Chondrocyte (in vitro differentiated cells): ENCODE data around the gene SERPINB13. TPM values are rescaled to one million over a fixed set of nuclear protein-coding genes. Genes with fewer than 3 reads are reported as not detected.

Experiments used
- DNase-seq: peaks from one replicate; pipeline ENCODE4 v3.0.0; 2021; ENCODE audit warnings: mixed read lengths, low spot score
- H3K27ac Mint-ChIP-seq: one replicate; pipeline ENCODE4 v1.8.0; 2021; ENCODE audit warnings: mild to moderate bottlenecking, moderate library complexity, mixed read lengths; ENCODE audit not compliant: unreplicated experiment
- H3K27me3 Mint-ChIP-seq: 2 replicates; pipeline ENCODE4 v1.8.0; 2021; ENCODE audit warnings: low read depth, mixed read lengths
- H3K36me3 Mint-ChIP-seq: 2 replicates; pipeline ENCODE4 v1.8.0; 2021; ENCODE audit warnings: low read depth, mixed read lengths
- H3K4me1 Mint-ChIP-seq: 2 replicates; pipeline ENCODE4 v1.8.0; 2021; ENCODE audit warnings: low read depth, mild to moderate bottlenecking, mixed read lengths
- H3K4me3 Mint-ChIP-seq: one replicate; pipeline ENCODE4 v1.8.0; 2021; ENCODE audit warnings: mild to moderate bottlenecking, moderate library complexity, mixed read lengths; ENCODE audit not compliant: unreplicated experiment
- H3K9me3 Mint-ChIP-seq: 2 replicates; pipeline ENCODE4 v1.8.0; 2021; ENCODE audit warnings: low read depth, mixed read lengths
- total RNA-seq: library from RNA; stranded (reverse); gene quantifications from 3 replicates; pipeline ENCODE4 v1.2.1, GENCODE V29; 2021
- TF ChIP-seq, protein P1 (sequence below): fragments of 200-600 bp; sonication (generic); IDR thresholded peaks from 2 replicates; pipeline ENCODE4 v1.5.0; 2021; ENCODE audit warnings: antibody characterized with exemption, mild to moderate bottlenecking, moderate library complexity

The SERPINB13 gene
- total RNA-seq, 1 donor from 2014 or later = not detected

DNA sequence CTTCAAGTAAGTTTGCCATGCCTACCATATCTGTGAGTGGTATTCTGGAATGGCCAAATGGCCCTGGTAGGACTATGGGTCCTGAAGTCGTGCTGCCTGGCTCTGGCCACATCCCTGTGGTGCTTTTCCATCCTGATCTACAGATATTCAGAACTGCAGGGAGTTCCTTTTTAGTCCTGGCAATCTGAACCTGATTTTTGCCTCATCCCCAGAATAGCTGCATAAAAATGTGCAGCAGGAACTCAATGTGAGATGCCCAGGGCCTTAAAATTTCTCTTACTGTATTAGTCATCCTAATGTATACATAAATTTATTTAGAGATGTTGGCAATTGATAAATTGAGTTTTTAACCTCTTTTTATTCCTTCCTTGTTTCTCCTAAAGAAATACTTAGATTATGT is 5.3 kb downstream of the SERPINB13 start:
- H3K36me3 Mint-ChIP-seq = peaks cover 2% of the 10 kb centered on the region
- peaks cover 15% of the 10 kb centered on the region for H3K27me3 Mint-ChIP-seq
- no peak overlapping the region for H3K4me3 Mint-ChIP-seq
- no peaks in the 10 kb centered on the region for H3K9me3 Mint-ChIP-seq
- TF ChIP-seq, protein P1, sequence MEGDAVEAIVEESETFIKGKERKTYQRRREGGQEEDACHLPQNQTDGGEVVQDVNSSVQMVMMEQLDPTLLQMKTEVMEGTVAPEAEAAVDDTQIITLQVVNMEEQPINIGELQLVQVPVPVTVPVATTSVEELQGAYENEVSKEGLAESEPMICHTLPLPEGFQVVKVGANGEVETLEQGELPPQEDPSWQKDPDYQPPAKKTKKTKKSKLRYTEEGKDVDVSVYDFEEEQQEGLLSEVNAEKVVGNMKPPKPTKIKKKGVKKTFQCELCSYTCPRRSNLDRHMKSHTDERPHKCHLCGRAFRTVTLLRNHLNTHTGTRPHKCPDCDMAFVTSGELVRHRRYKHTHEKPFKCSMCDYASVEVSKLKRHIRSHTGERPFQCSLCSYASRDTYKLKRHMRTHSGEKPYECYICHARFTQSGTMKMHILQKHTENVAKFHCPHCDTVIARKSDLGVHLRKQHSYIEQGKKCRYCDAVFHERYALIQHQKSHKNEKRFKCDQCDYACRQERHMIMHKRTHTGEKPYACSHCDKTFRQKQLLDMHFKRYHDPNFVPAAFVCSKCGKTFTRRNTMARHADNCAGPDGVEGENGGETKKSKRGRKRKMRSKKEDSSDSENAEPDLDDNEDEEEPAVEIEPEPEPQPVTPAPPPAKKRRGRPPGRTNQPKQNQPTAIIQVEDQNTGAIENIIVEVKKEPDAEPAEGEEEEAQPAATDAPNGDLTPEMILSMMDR = no peak
- H3K4me1 Mint-ChIP-seq = no peaks in the 10 kb centered on the region
- no peak overlapping the region for H3K27ac Mint-ChIP-seq
- DNase-seq = no peak

DNA sequence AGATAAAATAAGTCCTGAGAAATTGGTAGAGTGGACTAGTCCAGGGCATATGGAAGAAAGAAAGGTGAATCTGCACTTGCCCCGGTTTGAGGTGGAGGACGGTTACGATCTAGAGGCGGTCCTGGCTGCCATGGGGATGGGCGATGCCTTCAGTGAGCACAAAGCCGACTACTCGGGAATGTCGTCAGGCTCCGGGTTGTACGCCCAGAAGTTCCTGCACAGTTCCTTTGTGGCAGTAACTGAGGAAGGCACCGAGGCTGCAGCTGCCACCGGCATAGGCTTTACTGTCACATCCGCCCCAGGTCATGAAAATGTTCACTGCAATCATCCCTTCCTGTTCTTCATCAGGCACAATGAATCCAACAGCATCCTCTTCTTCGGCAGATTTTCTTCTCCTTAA is 9.8 kb downstream of the SERPINB13 start:
- TF ChIP-seq, protein P1 = no peak
- no peaks in the 10 kb centered on the region for H3K9me3 Mint-ChIP-seq
- no peak overlapping the region for H3K4me3 Mint-ChIP-seq
- no peak for DNase-seq
- no peak overlapping the region for H3K27ac Mint-ChIP-seq
- H3K36me3 Mint-ChIP-seq = no peaks in the 10 kb centered on the region
- no peaks in the 10 kb centered on the region for H3K4me1 Mint-ChIP-seq
- peaks cover 16% of the 10 kb centered on the region for H3K27me3 Mint-ChIP-seq

DNA sequence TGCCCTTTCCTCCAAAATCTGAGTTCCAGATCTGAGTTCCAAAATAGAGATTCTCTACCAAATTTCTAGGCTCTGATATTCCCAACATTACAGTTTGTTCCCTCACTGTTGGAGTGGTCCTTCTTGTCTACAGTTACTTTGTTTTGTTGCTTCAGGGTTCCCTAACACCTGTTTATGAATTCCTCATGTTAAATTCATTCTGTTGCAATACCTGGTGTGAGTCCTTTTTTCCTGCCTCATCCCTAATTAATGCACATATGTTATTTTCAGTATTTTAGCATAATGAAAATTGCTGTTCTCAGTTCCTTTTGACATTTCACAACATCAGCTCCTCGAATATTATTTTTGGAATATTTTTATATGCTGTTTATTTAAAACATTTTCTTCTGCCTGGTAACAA is 16.2 kb downstream of the SERPINB13 start:
- H3K4me3 Mint-ChIP-seq = no peak overlapping the region
- no peaks in the 10 kb centered on the region for H3K36me3 Mint-ChIP-seq
- H3K27me3 Mint-ChIP-seq = peaks cover 23% of the 10 kb centered on the region
- DNase-seq = no peak
- TF ChIP-seq, protein P1 = no peak
- H3K27ac Mint-ChIP-seq = no peak overlapping the region
- H3K4me1 Mint-ChIP-seq = no peaks in the 10 kb centered on the region
- no peaks in the 10 kb centered on the region for H3K9me3 Mint-ChIP-seq

DNA sequence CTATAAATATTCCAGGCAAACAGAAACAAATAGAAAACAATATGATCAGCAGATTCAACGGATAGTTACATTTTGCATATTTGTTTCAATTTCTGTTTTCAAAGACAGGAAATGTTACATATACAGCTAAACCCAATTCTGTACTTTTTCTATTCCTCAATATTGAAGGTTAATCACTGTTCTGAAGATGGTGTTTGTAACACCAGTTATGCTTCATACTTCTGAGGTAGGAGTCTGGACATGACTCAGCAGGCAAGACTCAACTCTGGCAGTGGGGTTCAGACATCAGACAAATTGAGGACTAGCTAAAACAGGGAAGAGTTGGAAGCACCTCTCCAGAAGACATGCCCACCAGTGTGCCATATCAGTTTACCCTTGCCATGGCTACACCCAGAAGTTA is 16.6 kb downstream of the SERPINB13 start:
- TF ChIP-seq, protein P1 = no peak
- no peak for DNase-seq
- Mint-ChIP-seq H3K27ac (no peak overlapping the region), H3K4me3 (no peak overlapping the region), H3K36me3 (no peaks in the 10 kb centered on the region), H3K27me3 (peaks cover 23% of the 10 kb centered on the region), H3K4me1 (no peaks in the 10 kb centered on the region), H3K9me3 (no peaks in the 10 kb centered on the region)

DNA sequence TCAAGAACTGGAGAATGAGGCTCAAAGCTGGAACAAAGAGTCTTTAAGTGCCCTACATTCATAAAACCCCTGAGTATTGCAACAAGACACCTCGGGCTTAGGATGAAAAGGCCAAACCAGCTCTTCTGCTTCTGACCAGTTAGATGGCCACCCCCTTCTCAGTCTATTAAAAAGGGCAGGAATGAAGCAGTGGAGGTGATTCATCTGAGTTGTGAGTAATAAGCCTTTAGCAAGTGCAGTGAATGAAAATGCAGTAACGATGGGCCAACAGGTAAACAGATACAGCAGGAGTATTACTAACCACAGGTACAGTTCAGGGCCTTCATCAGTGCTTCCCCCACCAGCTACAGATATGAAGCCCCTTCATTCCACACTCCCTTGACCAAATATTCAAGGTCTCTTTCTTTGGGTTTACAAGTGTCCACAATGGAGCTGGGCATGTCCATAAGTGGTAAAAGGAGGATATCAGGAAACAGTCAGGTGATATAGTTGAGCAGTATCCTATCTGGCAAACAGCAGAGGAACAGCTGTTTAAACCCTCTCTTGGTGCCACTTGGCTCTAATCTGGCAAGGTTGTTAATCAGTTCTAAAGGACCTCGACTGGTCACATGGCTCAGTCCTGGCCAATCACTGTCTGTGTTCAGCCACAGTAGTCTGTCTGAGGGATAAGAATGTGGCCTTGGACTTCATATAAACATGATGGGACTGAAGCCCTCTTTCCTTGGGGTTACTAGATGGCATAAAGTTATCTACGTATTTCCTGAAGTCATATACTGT is 17.8 kb downstream of the SERPINB13 start:
- H3K27me3 Mint-ChIP-seq = peaks cover 23% of the 10 kb centered on the region
- TF ChIP-seq, protein P1 = no peak
- H3K4me1 Mint-ChIP-seq = no peaks in the 10 kb centered on the region
- no peak for DNase-seq
- H3K36me3 Mint-ChIP-seq = no peaks in the 10 kb centered on the region
- no peak overlapping the region for H3K27ac Mint-ChIP-seq
- H3K9me3 Mint-ChIP-seq = no peaks in the 10 kb centered on the region
- no peak overlapping the region for H3K4me3 Mint-ChIP-seq
